ACHN (cell line): ENCODE results near the gene DLGAP1.
"Not testable (repeated sequence)": the region's sequence is repeated elsewhere in the genome, so short reads cannot be mapped to it uniquely, and the experiment has no call there.

Experiments used
- DNase-seq: peaks from one replicate; pipeline ENCODE4 v3.0.0-alpha.2; 2015
- in situ Hi-C: cut with HindIII; loops from 2 replicates; pipeline ENCODE4 v1.10.0; 2017; ENCODE audit warnings: low sequenced_read_pairs, low pct_ligation_motif_present, low pct_unique_long_range_greater_than_20kb

Gene DLGAP1

GRCh38 chr18:3595369-3596273 is 859.5 kb downstream of the DLGAP1 start:
- in situ Hi-C loops, result no loop called here
- DNase-seq, result peak; percentile 94

- no peak for DNase-seq
- in situ Hi-C loops, result no loop called here
These were observed 860.2 kb downstream of the DLGAP1 start for GRCh38 chr18:3594760-3595368.

DNA sequence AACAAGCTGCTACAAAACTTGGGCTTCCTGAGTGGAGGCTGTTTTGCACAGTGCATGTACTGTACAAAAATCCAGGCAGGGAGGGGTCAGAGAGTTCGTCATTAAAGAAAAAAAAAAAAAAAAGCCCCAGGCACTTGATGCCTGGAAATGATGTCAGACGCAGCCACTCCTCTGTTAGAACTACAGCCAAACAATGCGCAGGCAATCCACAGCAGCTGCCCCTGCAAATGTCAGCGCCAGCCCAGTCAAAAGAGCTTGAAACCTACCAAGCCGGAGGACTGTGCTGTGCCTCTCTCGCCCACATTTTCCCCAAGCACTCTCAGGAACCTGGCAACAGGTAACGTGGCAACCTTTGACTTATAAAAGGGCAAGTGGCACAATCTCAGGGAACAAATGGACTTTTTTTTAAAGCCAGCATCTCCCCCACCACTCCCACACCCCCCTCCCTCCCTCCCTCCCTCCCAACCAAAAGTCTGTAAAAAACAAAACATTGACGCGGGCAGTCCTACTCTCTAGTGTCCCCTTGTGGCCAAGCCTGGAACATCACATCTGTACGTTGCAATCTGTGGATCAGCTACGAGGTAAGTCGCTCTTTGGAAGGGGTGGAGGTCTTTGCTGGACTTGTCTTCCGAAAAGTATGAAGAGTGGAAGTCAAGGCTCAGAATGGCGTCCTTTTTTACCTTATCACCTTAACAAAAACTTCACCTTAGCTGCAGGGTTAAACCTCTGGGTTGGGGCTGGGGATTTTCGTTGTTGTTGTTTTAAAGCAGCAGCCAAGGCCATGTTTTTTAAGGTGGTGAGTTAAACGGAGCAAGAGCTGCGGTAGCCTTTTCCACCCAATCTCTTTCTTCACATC is 861.0 kb downstream of the DLGAP1 start:
- DNase-seq, result peak; percentile 90
- in situ Hi-C loops, result no loop called here

DNA sequence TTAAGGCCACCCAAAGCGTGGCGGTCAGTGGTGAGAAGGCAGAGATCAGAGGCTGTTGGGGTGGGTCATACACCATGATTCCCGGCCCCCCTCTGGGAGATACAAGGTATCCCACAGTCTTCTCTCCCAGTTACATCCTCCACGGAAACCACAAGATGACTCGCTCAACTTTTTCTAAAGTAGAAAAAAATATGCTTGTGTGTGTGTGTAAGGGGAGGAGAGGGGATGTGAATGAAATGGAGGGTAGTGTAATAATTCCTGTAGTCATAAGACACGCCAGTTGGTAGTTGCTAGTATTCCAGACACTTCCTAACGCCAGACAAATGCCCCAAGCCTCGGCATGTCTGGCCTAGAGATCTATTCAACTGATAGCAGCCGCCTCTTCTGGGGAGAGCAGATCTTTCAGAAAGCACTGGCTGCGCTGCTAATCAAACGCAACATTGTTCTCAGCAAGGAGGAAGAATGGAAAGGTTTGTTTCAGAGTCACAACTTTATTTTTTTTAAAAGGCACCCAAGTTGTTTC is 861.7 kb downstream of the DLGAP1 start:
- peak; percentile 79 for DNase-seq
- in situ Hi-C loops, result no loop called here

DNA sequence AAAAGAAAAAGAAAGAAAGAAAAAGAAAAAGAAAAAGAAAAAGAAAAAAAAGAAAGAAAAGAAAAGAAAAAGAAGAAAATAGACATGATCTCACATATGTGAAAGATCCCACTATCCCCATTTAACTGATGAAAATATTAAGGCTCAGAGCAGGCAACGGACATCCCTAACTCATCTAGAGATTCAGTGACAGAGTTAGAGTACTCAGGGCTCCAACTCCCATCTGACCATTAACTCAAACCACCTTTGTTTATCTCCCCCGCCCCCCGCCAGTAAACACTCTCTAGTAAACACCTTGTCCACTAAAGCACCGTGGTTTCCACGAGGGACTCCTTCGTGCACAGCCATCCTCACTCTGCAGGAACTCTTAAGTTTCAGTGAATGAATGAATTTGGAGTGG is 862.2 kb downstream of the DLGAP1 start:
- in situ Hi-C loops, result no loop called here
- no peak for DNase-seq

GRCh38 chr18:3590096-3590630 is 864.9 kb downstream of the DLGAP1 start:
- DNase-seq, result no peak
- in situ Hi-C loops, result no loop called here

DNA sequence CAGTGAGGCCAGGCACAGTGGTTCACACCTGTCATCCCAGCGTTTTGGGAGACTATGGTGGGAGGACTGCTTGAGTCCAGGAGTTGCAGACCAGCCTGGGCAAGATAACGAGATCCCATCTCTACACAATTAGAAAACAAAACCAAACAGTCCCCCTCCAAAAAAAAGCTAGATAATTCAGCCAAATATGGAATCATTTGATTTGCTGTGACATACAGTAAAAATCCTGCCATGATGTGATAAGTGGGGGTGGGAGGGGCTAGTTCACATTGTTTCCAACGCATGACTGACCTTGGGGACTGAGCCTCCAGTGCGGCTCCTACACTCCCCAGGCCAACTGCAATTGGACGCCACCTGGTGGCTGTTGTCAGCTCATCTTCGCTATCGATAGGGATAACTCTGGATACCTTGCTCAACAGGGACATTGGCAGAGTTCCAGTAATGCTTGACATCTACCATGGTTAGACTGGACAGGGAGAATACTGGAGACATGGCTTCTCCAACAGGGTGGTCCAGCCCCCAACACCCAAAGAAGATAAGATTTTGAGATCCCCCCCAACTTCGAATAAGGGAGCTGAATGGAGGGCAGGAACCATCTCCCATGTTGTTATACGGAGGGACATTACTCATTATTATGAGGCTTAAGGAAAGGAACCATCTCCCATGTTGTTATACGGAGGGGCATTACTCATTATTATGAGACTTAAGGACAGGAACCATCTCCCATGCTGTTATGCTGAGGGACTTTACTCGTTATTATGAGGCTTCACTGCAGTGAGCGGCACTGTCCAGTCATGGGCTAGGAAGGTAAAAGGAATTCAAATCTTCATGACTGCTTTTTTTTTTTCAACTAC is 869.2 kb downstream of the DLGAP1 start:
- peak; percentile 75 for DNase-seq
- in situ Hi-C loops, result no loop called here

DNA sequence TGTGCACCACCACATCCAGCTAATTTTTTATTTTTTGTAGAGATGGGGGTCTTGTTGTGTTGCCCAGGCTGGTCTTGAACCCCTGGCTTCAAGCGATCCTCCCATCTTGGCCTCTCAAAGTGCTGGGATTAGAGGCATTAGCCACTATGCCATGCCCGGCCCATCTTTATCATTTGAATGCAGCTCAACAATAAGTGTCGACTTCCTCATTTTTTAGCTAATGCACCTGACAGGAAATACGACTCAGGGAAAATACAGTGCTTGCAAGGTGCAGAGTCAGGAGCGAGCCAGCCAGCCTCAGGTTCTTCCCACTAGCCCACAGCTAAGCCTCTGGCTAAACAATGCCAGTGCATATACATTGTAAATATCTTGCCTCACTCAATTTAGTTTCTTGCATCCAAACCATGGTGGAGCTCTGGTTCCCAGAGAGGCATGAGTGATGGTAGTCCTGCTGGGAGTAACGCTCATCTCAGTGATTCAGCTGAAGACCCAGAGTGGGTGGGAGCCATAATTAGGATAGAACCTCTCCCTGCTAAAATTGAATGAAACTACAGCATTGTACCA is 870.1 kb downstream of the DLGAP1 start:
- in situ Hi-C loops, result no loop called here
- DNase-seq, result no peak

DNA sequence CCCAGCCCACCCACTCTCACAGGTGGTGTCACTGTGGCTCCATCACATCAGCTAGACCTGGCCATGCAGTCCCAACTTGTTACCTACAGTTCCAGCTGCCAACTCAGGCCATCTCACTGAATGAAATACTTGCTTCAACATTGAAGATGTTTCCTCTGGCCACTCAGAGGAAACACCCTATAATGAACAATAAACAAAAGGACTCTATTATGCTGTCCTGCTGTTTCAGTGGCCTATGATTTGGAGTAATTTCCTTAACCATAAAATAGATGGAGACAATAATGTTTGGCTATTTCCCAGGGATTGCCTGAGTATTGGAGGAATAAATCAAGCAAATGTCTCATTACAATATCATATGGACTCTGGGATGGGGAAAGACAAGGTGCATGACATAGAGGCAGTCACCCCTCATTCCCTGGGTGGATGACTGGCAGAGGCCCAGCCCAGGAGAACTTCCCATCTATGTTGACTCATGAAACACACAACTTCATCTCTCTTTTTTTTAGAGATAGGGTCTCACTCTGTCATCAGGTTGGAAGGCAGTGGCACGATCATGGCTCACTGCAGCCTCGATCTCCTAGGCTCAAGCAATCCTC is 870.7 kb downstream of the DLGAP1 start:
- in situ Hi-C loops, result no loop called here
- no peak for DNase-seq

GRCh38 chr18:3583873-3584247 is 871.2 kb downstream of the DLGAP1 start:
- DNase-seq, result no peak
- in situ Hi-C loops, result no loop called here

DNA sequence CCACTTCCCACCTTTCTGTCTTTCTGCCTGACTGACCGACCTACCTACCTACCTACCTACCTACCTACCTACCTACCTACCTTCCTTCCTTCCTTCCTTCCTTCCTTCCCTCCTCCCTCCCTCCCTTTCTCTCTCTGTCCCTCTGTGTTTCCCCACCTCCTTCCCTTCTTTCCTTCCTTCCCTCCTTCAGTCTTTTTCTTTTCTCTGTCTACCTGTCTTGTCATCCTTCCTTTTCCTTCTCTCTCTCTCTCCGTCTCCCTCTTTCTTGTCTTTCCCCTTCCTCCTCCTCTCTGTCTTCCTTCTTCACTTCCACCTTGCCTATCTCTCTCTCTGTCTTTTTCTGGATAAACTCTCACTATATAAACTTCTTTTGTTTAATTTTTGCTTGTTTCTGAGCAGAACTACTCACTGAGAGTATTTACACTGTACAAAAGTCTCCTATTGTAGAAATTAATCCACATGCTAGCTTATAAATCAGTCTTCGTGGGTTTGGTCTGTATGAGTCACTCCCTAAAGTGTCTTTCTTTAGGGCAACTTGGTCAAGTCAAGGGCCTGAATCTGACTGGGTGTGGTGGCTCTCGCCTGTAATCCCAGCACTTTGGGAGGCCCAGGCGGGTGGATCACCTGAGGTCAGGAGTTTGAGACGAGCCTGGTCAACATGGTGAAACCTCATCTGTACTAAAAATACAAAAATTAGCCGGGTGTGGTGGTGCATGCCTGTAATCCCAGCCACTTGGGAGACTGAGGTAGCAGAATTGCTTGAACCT is 871.8 kb downstream of the DLGAP1 start:
- in situ Hi-C loops, result not testable (repeated sequence)

GRCh38 chr18:3581890-3582289 is 873.2 kb downstream of the DLGAP1 start:
- no peak for DNase-seq
- in situ Hi-C loops, result no loop called here

More for the DNA sequence above, 871.8 kb downstream of the DLGAP1 start:
- DNase-seq, result not testable (repeated sequence)

DNA sequence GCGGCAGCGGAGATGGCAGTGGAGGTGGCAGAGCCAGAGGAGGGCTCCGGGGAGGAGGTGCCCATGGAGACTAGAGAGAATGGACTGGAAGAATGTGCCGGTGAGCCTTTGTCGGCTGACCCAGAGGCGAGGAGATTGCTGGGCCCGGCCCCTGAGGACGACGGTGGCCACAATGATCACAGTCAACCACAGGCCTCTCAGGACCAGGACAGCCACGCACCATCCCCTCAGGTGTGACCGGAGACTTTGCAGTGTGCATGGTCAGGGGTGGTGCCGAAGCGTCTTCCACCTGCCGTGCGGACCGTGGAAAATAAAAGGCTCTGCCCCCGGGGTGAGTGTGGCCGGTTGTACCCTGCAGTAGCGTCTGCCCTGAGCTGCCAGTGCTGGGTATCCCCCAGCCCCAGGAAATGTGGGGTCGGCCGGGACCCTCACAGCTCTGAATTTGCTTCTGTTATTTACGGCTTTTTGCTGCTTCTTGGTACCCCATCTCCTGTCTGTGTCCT is 874.5 kb downstream of the DLGAP1 start:
- in situ Hi-C loops, DNase-seq: not testable (repeated sequence)

DNA sequence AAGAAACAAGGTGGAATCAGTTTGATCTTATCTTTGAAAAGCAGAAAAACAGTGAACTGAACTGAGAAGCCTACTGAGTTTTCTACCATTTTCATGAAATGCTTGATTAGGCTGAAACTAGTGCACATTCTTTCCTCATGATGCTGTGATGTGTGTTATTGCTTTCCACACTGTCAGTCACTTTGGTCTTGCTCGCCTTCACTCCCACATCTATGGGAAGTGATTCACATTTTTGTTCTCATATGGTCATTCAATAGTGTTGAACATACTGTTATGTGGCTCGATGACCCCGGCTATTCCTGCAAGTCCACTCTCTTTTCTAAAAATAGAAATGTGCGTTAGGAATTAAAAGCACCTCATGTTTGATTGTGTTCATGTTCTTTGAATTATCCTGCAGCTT is 875.4 kb downstream of the DLGAP1 start:
- no peak for DNase-seq
- in situ Hi-C loops, result no loop called here

DNA sequence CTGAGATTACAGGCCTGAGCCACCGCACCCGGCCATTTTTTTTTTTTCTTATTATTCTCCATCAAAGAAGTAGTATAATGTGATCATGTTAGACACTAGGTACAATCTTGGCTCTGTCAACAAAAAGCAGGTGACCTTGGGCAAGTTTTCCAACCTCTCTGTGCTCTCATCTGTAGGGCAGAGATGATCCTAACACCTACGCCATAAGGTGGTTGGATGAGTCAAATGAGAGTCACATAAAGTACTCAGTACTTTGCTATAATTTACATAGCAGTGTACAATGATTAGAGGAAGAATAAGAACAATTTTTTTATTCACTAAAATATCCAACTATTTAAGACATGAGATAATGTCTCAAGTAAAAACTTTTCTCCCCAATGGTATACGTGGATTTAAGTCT is 876.5 kb downstream of the DLGAP1 start:
- in situ Hi-C loops, result no loop called here
- DNase-seq, result no peak

GRCh38 chr18:3577281-3577855 is 877.7 kb downstream of the DLGAP1 start:
- in situ Hi-C loops, result no loop called here
- DNase-seq, result no peak
